Effector memory CD4-positive, alpha-beta T cell (primary cell): ENCODE data around the gene ATRNL1.

Experiments used
- DNase-seq, 3 donors: peaks; one replicate each; pipeline ENCODE4 v3.0.0-alpha.2; 2020
- H3K27ac ChIP-seq: 2 replicates; pipeline ENCODE4 v1.7.0; 2013; ENCODE audit warnings: mild to moderate bottlenecking, low read length, moderate library complexity; ENCODE audit not compliant: insufficient read depth, poor library complexity, severe bottlenecking
- H3K27me3 ChIP-seq: replicated peaks from 2 replicates; pipeline ENCODE4 v1.7.0; 2013; ENCODE audit warnings: mild to moderate bottlenecking, low read length; ENCODE audit not compliant: insufficient read depth, control insufficient read depth, poor library complexity, severe bottlenecking
- H3K36me3 ChIP-seq: 2 replicates; pipeline ENCODE4 v1.7.0; 2013; ENCODE audit warnings: mild to moderate bottlenecking, low read length, moderate library complexity; ENCODE audit not compliant: control insufficient read depth, insufficient read depth
- H3K4me1 ChIP-seq: 2 replicates; pipeline ENCODE4 v1.7.0; 2013; ENCODE audit warnings: low read length, mild to moderate bottlenecking; ENCODE audit not compliant: control insufficient read depth, insufficient read depth, poor library complexity, severe bottlenecking
- H3K4me3 ChIP-seq: 2 replicates; pipeline ENCODE4 v1.7.0; 2013; ENCODE audit warnings: low read length, low read depth, mild to moderate bottlenecking; ENCODE audit not compliant: insufficient read depth, poor library complexity, severe bottlenecking
- H3K9me3 ChIP-seq: 2 replicates; pipeline ENCODE4 v1.7.0; 2013; ENCODE audit warnings: mild to moderate bottlenecking, low read length, moderate library complexity; ENCODE audit not compliant: control insufficient read depth

ATRNL1 gene

DNA sequence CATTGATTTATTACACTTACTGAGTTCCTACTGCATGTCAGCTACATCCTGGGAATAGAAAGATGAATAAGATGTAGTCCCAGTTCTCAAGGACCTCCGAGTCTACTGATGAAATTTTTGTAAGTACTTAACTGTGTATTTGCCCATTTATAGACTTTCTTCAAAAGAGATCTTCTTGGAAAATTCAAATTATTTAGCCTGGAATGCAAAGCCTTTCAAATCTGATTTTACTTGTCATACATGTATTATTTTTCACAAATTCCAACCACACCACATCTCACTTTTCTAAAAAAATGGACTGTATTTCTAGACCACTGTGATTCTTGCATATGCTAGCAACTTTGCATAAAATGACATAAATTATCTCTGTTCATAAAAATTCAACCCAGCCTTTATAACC, 581.3 kb downstream of the ATRNL1 start:
- Histone ChIP-seq H3K4me3 (no peak overlapping the region), H3K36me3 (no peaks in the 10 kb centered on the region), H3K4me1 (no peaks in the 10 kb centered on the region), H3K9me3 (no peaks in the 10 kb centered on the region), H3K27ac (no peak overlapping the region), H3K27me3 (no peaks in the 10 kb centered on the region)
- no peak for DNase-seq

DNA sequence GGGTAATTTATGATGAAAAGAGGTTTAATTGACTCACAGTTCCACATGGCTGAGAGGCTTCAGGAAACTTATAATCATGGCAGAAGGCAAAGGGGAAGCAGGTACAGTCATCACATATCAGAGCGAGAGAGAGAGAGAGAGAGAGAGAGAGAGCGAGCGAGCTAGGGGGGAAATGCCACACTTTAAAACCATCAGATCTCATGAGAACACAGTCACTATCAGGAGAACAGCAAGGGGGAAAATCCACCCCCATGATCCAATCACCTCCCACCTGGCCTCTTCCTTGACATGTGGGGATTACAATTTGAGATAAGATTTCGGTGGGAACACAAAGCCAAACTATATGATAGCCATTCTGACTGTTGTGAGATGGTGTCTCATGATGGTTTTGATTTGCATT, 603.6 kb downstream of the ATRNL1 start:
- no peaks in the 10 kb centered on the region for H3K9me3 ChIP-seq
- no peak overlapping the region for H3K27ac ChIP-seq
- H3K4me1 ChIP-seq, result no peaks in the 10 kb centered on the region
- H3K4me3 ChIP-seq, result no peak overlapping the region
- H3K27me3 ChIP-seq, result no peaks in the 10 kb centered on the region
- H3K36me3 ChIP-seq, result no peaks in the 10 kb centered on the region
- DNase-seq, result no peak

DNA sequence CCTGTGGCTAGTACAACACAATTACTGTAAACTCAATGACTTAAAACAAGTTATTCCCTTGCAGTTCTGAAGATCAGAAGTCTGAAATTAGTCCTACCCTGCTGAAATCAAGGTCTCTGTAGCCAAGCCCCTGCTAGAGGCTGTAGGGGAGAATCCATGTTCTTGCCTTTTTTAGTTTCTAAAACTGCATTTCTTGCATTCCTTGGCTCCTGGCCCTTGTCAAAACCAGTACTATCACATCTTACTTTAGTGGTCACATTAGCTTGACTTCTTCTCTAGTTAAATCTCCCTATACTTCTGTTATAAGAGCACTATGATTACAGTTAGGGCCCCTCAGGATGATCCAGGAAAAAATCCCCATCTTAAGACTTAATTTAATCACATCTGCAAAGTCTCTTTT, 612.9 kb downstream of the ATRNL1 start:
- H3K4me1 ChIP-seq, result no peaks in the 10 kb centered on the region
- H3K4me3 ChIP-seq, result no peak overlapping the region
- no peak overlapping the region for H3K27ac ChIP-seq
- H3K36me3 ChIP-seq, result no peaks in the 10 kb centered on the region
- no peaks in the 10 kb centered on the region for H3K27me3 ChIP-seq
- no peaks in the 10 kb centered on the region for H3K9me3 ChIP-seq
- no peak for DNase-seq

GRCh38 chr10:115706488-115707076, 613.4 kb downstream of the ATRNL1 start:
- Histone ChIP-seq H3K9me3 (no peaks in the 10 kb centered on the region), H3K27ac (no peak overlapping the region), H3K36me3 (no peaks in the 10 kb centered on the region), H3K4me1 (no peaks in the 10 kb centered on the region), H3K4me3 (no peak overlapping the region), H3K27me3 (no peaks in the 10 kb centered on the region)
- DNase-seq, result no peak

DNA sequence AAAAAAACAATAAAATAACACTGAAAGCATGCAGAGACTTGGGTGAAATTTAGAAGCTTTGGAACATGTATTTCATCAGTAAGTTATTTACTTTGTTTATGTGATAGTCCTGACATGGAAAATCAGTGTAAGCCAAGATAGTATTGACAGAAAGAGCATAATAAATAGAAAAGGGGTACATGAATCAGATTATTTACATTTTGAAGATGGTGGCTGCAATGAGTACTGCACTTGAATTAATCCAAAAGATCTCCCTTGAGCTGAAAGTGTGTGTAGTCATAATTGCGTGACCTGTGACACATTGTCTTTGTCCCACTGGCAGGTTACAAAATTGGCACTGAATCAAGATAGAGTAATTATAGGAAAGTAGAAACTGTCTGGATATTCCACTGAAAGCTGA, 617.0 kb downstream of the ATRNL1 start:
- Histone ChIP-seq H3K4me1 (no peaks in the 10 kb centered on the region), H3K27me3 (no peaks in the 10 kb centered on the region), H3K9me3 (no peaks in the 10 kb centered on the region), H3K36me3 (no peaks in the 10 kb centered on the region), H3K27ac (no peak overlapping the region), H3K4me3 (no peak overlapping the region)
- DNase-seq, result no peak

GRCh38 chr10:115711306-115711705, 618.1 kb downstream of the ATRNL1 start:
- DNase-seq, result no peak
- no peak overlapping the region for H3K27ac ChIP-seq
- no peak overlapping the region for H3K4me3 ChIP-seq
- H3K27me3 ChIP-seq, result no peaks in the 10 kb centered on the region
- H3K36me3 ChIP-seq, result no peaks in the 10 kb centered on the region
- no peaks in the 10 kb centered on the region for H3K4me1 ChIP-seq
- H3K9me3 ChIP-seq, result no peaks in the 10 kb centered on the region

- Histone ChIP-seq H3K27ac (no peak overlapping the region), H3K9me3 (no peaks in the 10 kb centered on the region), H3K36me3 (no peaks in the 10 kb centered on the region), H3K4me1 (no peaks in the 10 kb centered on the region), H3K4me3 (no peak overlapping the region), H3K27me3 (no peaks in the 10 kb centered on the region)
- no peak for DNase-seq
Observed at GRCh38 chr10:115720121-115720520, 627.0 kb downstream of the ATRNL1 start.

GRCh38 chr10:115727129-115727528, 634.0 kb downstream of the ATRNL1 start:
- no peaks in the 10 kb centered on the region for H3K4me1 ChIP-seq
- H3K9me3 ChIP-seq, result no peaks in the 10 kb centered on the region
- H3K27me3 ChIP-seq, result no peaks in the 10 kb centered on the region
- H3K27ac ChIP-seq, result no peak overlapping the region
- no peak for DNase-seq
- H3K4me3 ChIP-seq, result no peak overlapping the region
- H3K36me3 ChIP-seq, result no peaks in the 10 kb centered on the region

GRCh38 chr10:115744089-115744488, 650.9 kb downstream of the ATRNL1 start:
- Histone ChIP-seq H3K9me3 (no peaks in the 10 kb centered on the region), H3K36me3 (no peaks in the 10 kb centered on the region), H3K4me3 (no peak overlapping the region), H3K27me3 (no peaks in the 10 kb centered on the region), H3K27ac (no peak overlapping the region), H3K4me1 (no peaks in the 10 kb centered on the region)
- DNase-seq, result no peak

DNA sequence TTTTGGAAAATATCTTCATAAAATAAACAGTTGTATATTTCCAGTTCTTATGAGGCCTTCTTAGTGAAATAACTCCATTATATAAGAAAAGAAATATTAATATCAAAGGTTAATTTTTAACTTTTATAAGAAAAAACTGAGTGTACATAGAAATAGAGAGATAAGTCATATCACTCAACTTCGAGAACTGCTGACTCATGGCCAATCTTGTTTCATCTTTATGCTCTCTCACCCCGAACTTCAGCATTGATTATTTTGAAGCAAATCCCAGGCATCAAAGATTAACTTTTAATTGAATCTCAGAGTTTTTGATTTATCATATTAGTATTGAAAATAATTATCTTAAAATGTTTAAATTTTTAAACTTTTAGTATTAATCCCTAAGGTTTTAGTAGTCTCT, 652.8 kb downstream of the ATRNL1 start:
- Histone ChIP-seq H3K36me3 (no peaks in the 10 kb centered on the region), H3K9me3 (no peaks in the 10 kb centered on the region)

More for the DNA sequence above, 652.8 kb downstream of the ATRNL1 start:
- Histone ChIP-seq H3K4me1 (no peaks in the 10 kb centered on the region), H3K27me3 (no peaks in the 10 kb centered on the region), H3K27ac (no peak overlapping the region), H3K4me3 (no peak overlapping the region)
- DNase-seq, result no peak
